ENCODE measurements around the gene SRSF5. TPM values are rescaled to one million over a fixed set of nuclear protein-coding genes. Genes with fewer than 3 reads are reported as not detected.

The SRSF5 gene
- total and polyA plus RNA-seq, 2 donors (not counting 1 experiment from before 2014, with no cell fraction given): 701 to 768 TPM

GRCh38 chr14:69814397-69814796 lies 47.5 kb downstream of the SRSF5 start:
- H3K4me3 ChIP-seq (ENCODE audit: control extremely low read depth in 1 of 5, extremely low read depth in 1 of 5, insufficient read depth in 1 of 5, low read depth in 2 of 5, low read length in 4 of 5): no peak overlapping the region
- H3K27ac ChIP-seq (ENCODE audit: low read length in 2 of 2): no peak overlapping the region
- DNase-seq (no peak), ATAC-seq (ENCODE audit: low read depth) (no peak)
- peaks cover 7% of the 10 kb centered on the region for H3K4me1 Mint-ChIP-seq
- TF ChIP-seq CTCF (IDR thresholded peaks at IDR 0.05): no peak
- TF ChIP-seq EZH2 (IDR thresholded peaks at IDR 0.05; ENCODE audit: borderline replicate concordance, insufficient read depth, low read depth, low read length, poor library complexity, severe bottlenecking): no peak
- no peaks in the 10 kb centered on the region for H3K79me2 ChIP-seq (ENCODE audit: control insufficient read depth, insufficient read depth, low read length)
- no peaks in the 10 kb centered on the region for H4K20me1 ChIP-seq (ENCODE audit: control insufficient read depth, insufficient read depth, low read length, poor library complexity, severe bottlenecking)
- peaks cover 20% of the 10 kb centered on the region for H3K27me3 Mint-ChIP-seq
- peaks cover 0 to 4% (median 0%) of the 10 kb centered on the region in 4 experiments for H3K27me3 ChIP-seq (replicated peaks in 1 of 4; ENCODE audit: control extremely low read depth in 1 of 4, control insufficient read depth in 3 of 4, insufficient read depth in 4 of 4, low read length in 3 of 4)
- no peak overlapping the region for H3K9ac ChIP-seq (ENCODE audit: low read length)
- intact Hi-C loops (cut with micrococcal nuclease): no loop called here
- ChIA-PET CTCF (no interaction called here), POLR2A (no interaction called here)
- H3K9me3 ChIP-seq (ENCODE audit: control extremely low read depth in 1 of 3, control insufficient read depth in 2 of 3, insufficient read depth in 1 of 3, low read length in 2 of 3): peaks cover 0 to 3% (median 0%) of the 10 kb centered on the region in 3 donors
- H3K36me3 ChIP-seq (replicated peaks in 1 of 2; ENCODE audit: control extremely low read depth in 1 of 2, control insufficient read depth in 1 of 2, extremely low read depth in 1 of 2, insufficient read depth in 2 of 2, low read length in 1 of 2): no peaks in the 10 kb centered on the region
- no peaks in the 10 kb centered on the region for H3K9me3 Mint-ChIP-seq (ENCODE audit: insufficient read depth)
- H3K4me1 ChIP-seq (ENCODE audit: control insufficient read depth in 2 of 2, insufficient read depth in 2 of 2, low read length in 2 of 2): peaks cover 0 to 5% of the 10 kb centered on the region in 2 donors
- no peak overlapping the region for H2AFZ ChIP-seq (ENCODE audit: insufficient read depth, low read depth, low read length, poor library complexity, severe bottlenecking)
- H3K27ac Mint-ChIP-seq: no peak overlapping the region
- no peak overlapping the region for H3K4me2 ChIP-seq (replicated peaks; ENCODE audit: low read depth, low read length, poor library complexity, severe bottlenecking)
- 83% methylated on average over 2 of the region's 3 CpGs for WGBS (ENCODE audit: insufficient coverage)
- no peak overlapping the region for H3K4me3 Mint-ChIP-seq

DNA sequence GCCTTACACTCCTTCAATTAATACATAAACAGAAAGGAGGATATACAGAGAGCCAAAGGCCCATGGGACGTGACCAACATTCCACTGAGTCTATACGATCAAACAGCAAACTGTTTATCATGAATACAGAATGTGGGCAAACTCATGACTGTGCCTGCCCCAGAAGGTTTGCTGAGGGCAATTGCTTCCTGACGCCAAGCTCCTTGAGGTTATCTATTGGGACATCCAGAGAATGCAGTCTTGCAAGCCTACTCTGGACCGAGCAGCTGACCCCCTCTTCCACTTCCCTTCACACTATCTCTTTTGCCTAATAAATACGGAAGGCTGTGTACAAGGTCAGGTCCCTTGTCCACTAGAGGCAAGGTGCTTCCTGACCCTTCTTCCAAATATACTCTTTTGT lies 48.6 kb downstream of the SRSF5 start:
- no peak for TF ChIP-seq CTCF (IDR thresholded peaks at IDR 0.05)
- no peak for TF ChIP-seq EZH2 (IDR thresholded peaks at IDR 0.05; ENCODE audit: borderline replicate concordance, insufficient read depth, low read depth, low read length, poor library complexity, severe bottlenecking)
- ATAC-seq (ENCODE audit: low read depth): no peak
- no peaks in the 10 kb centered on the region for H3K36me3 ChIP-seq (replicated peaks in 1 of 2; ENCODE audit: control extremely low read depth in 1 of 2, control insufficient read depth in 1 of 2, extremely low read depth in 1 of 2, insufficient read depth in 2 of 2, low read length in 1 of 2)
- peaks cover 0 to 5% of the 10 kb centered on the region in 2 donors for H3K4me1 ChIP-seq (ENCODE audit: control insufficient read depth in 2 of 2, insufficient read depth in 2 of 2, low read length in 2 of 2)
- intact Hi-C loops (cut with micrococcal nuclease): loop anchor here (5.0 kb wide), 1 partner anchor 1157 kb away; no protein-coding TSS in a partner anchor
- Mint-ChIP-seq H3K9me3 (ENCODE audit: insufficient read depth) (no peaks in the 10 kb centered on the region), H3K27ac (no peak overlapping the region), H3K4me3 (no peak overlapping the region), H3K27me3 (peaks cover 20% of the 10 kb centered on the region), H3K4me1 (peaks cover 7% of the 10 kb centered on the region)
- peaks cover 0 to 3% (median 0%) of the 10 kb centered on the region in 3 donors for H3K9me3 ChIP-seq (ENCODE audit: control extremely low read depth in 1 of 3, control insufficient read depth in 2 of 3, insufficient read depth in 1 of 3, low read length in 2 of 3)
- POLR2A ChIA-PET: no interaction called here
- H3K27me3 ChIP-seq (replicated peaks in 1 of 4; ENCODE audit: control extremely low read depth in 1 of 4, control insufficient read depth in 3 of 4, insufficient read depth in 4 of 4, low read length in 3 of 4): peaks cover 0 to 4% (median 0%) of the 10 kb centered on the region in 4 experiments
- no peak overlapping the region for H3K9ac ChIP-seq (ENCODE audit: low read length)
- no peak for DNase-seq
- H2AFZ ChIP-seq (ENCODE audit: insufficient read depth, low read depth, low read length, poor library complexity, severe bottlenecking): no peak overlapping the region
- no peaks in the 10 kb centered on the region for H4K20me1 ChIP-seq (ENCODE audit: control insufficient read depth, insufficient read depth, low read length, poor library complexity, severe bottlenecking)
- H3K27ac ChIP-seq (ENCODE audit: low read length in 2 of 2): no peak overlapping the region
- no peak overlapping the region for H3K4me2 ChIP-seq (replicated peaks; ENCODE audit: low read depth, low read length, poor library complexity, severe bottlenecking)
- CTCF ChIA-PET: interaction anchor here (1.1 to 1.5 kb wide), 3 partner anchors 213 to 502 kb away, joined by 3 read pairs; no protein-coding TSS in a partner anchor
- H3K79me2 ChIP-seq (ENCODE audit: control insufficient read depth, insufficient read depth, low read length): no peaks in the 10 kb centered on the region
- WGBS (ENCODE audit: insufficient coverage): 86% methylated on average over 5 of the region's 5 CpGs
- H3K4me3 ChIP-seq (ENCODE audit: control extremely low read depth in 1 of 5, extremely low read depth in 1 of 5, insufficient read depth in 1 of 5, low read depth in 2 of 5, low read length in 4 of 5): no peak overlapping the region
